ENCODE results near the gene FAM110C.
"Not testable (repeated sequence)": the region's sequence is repeated elsewhere in the genome, so short reads cannot be mapped to it uniquely, and the experiment has no call there.

Gene FAM110C

GRCh38 chr2:46471-47345 lies at the start of gene FAM110C:
Gene FAM110C, minus strand, starts transcription at chr2:46505. Its CDS starts 120 bp downstream, at chr2:46385.
- no peak for DNase-seq (ENCODE audit: low spot score)

GRCh38 chr2:92326-92725 lies 46.0 kb upstream of the FAM110C start:
- DNase-seq (ENCODE audit: low spot score): no peak

GRCh38 chr2:90645-91312 lies 44.5 kb upstream of the FAM110C start:
- no peak for DNase-seq (ENCODE audit: low spot score)

- no peak for DNase-seq (ENCODE audit: low spot score)
Measured at GRCh38 chr2:85761-86160, 39.5 kb upstream of the FAM110C start.

GRCh38 chr2:84121-84520 lies 37.8 kb upstream of the FAM110C start:
- no peak for DNase-seq (ENCODE audit: low spot score)

GRCh38 chr2:80971-81736 lies 34.8 kb upstream of the FAM110C start:
- DNase-seq (ENCODE audit: low spot score): no peak

- no peak for DNase-seq (ENCODE audit: low spot score)
Measured at GRCh38 chr2:80378-80777, 34.1 kb upstream of the FAM110C start.

GRCh38 chr2:71309-72035 lies 25.2 kb upstream of the FAM110C start:
- DNase-seq (ENCODE audit: low spot score): no peak

GRCh38 chr2:69366-70344 lies 23.4 kb upstream of the FAM110C start:
- no peak for DNase-seq (ENCODE audit: low spot score)

GRCh38 chr2:68637-69036 lies 22.3 kb upstream of the FAM110C start:
- DNase-seq (ENCODE audit: low spot score): not testable (repeated sequence)

- DNase-seq (ENCODE audit: low spot score): no peak
Measured at GRCh38 chr2:66853-67252, 20.5 kb upstream of the FAM110C start.

- DNase-seq (ENCODE audit: low spot score): no peak
Measured at GRCh38 chr2:65121-65520, 18.8 kb upstream of the FAM110C start.

- DNase-seq (ENCODE audit: low spot score): no peak
Measured at GRCh38 chr2:55587-56448, 9.5 kb upstream of the FAM110C start.

- no peak for DNase-seq (ENCODE audit: low spot score)
Measured at GRCh38 chr2:51613-52012, 5.3 kb upstream of the FAM110C start.

GRCh38 chr2:47737-48136 lies 1.4 kb upstream of the FAM110C start:
- no peak for DNase-seq (ENCODE audit: low spot score)

GRCh38 chr2:47346-47725 lies 1.0 kb upstream of the FAM110C start:
- DNase-seq (ENCODE audit: low spot score): no peak

GRCh38 chr2:46131-46470 lies 204 bp downstream of the FAM110C start:
- no peak for DNase-seq (ENCODE audit: low spot score)

- no peak for DNase-seq (ENCODE audit: low spot score)
Measured at GRCh38 chr2:45342-46130, 769 bp downstream of the FAM110C start.

- no peak for DNase-seq (ENCODE audit: low spot score)
Measured at GRCh38 chr2:44748-45341, 1.5 kb downstream of the FAM110C start.

Data from left forelimb (tissue), 1 donor.